Esophagus (tissue), 2 donors: Measurements from ENCODE around the gene NFE2L3. TPM values are rescaled to one million over a fixed set of nuclear protein-coding genes. Genes with fewer than 3 reads are reported as not detected.
"Not testable (repeated sequence)": the region's sequence is repeated elsewhere in the genome, so short reads cannot be mapped to it uniquely, and the experiment has no call there.

Experiments
- H3K27ac ChIP-seq, 2 donors: one replicate each; pipeline ENCODE4 v1.5.1; 2013; ENCODE audit warnings: low read depth in 2 of 2, mild to moderate bottlenecking in 2 of 2, inconsistent platforms in 1 of 2, low read length in 1 of 2, moderate library complexity in 1 of 2
- H3K27me3 ChIP-seq, 2 donors: one replicate each; pipeline ENCODE4 v1.6.1; 2013; ENCODE audit warnings: low read length in 2 of 2, control low read depth in 1 of 2, mild to moderate bottlenecking in 1 of 2; ENCODE audit not compliant: insufficient read depth in 2 of 2, control insufficient read depth in 1 of 2
- H3K36me3 ChIP-seq, 2 donors: one replicate each; pipeline ENCODE4 v1.6.1; 2013; ENCODE audit warnings: low read length in 1 of 2; ENCODE audit not compliant: control insufficient read depth in 2 of 2, insufficient read depth in 2 of 2
- H3K4me1 ChIP-seq, 2 donors: one replicate each; pipeline ENCODE4 v1.6.1; 2013; ENCODE audit warnings: low read length in 1 of 2; ENCODE audit not compliant: control insufficient read depth in 2 of 2, insufficient read depth in 2 of 2
- H3K4me3 ChIP-seq, 2 donors: one replicate each; pipeline ENCODE4 v1.5.1; 2013; ENCODE audit warnings: low read length in 2 of 2, mild to moderate bottlenecking in 2 of 2, low read depth in 1 of 2, moderate library complexity in 1 of 2
- H3K9me3 ChIP-seq, 2 donors: one replicate each; pipeline ENCODE4 v1.6.1; 2013; ENCODE audit warnings: mild to moderate bottlenecking in 2 of 2, low read depth in 1 of 2, low read length in 1 of 2, moderate library complexity in 1 of 2; ENCODE audit not compliant: control insufficient read depth in 2 of 2, insufficient read depth in 1 of 2
- WGBS, 2 donors: extraction: QIAGEN DNeasy Blood & Tissue Kit; methylation state at CpG; one replicate each; pipeline ENCODE4 v1.1.7; 2013; 5-methylcytosine and 5-hydroxymethylcytosine counted together
- polyA plus RNA-seq, 2 donors: library from polyadenylated mRNA; stranded (reverse); fragments of 200-250 nt; gene quantifications; one replicate each; pipeline ENCODE4 v1.2.3, GENCODE V29; 2013
- donor health status: healthy with polysubstance abuse.
- donor health status: Bipolar disorder and iron deficiency.

Gene NFE2L3
- polyA plus RNA-seq, 2 donors: 2.3 to 2.9 TPM

DNA sequence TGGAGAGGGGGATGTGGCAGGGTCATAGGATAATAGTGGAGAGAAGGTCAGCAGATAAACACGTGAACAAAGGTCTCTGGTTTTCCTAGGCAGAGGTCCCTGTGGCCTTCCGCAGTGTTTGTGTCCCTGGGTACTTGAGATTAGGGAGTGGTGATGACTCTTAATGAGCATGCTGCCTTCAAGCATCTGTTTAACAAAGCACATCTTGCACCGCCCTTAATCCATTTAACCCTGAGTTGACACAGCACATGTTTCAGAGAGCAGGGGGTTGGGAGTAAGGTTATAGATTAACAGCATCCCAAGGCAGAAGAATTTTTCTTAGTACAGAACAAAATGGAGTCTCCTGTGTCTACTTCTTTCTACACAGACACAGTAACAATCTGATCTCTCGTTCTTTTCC, 23.9 kb downstream of the NFE2L3 start:
- WGBS, 2 donors: 70 to 94% methylated on average over 1 to 2 of the region's 4 CpGs

DNA sequence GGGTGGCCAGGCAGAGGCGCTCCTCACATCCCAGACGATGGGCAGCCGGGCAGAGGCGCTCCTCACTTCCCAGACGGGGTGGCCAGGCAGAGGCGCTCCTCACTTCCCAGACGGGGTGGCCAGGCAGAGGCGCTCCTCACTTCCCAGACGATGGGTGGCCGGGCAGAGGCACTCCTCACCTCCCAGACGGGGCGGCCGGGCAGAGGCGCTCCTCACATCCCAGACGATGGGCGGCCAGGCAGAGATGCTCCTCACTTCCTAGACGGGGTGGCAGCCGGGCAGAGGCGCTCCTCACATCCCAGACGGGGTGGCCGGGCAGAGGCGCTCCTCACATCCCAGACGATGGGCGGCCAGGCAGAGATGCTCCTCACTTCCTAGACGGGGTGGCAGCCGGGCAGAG, 24.7 kb downstream of the NFE2L3 start:
- H3K36me3 ChIP-seq, H3K27me3 ChIP-seq, H3K4me1 ChIP-seq, H3K9me3 ChIP-seq, H3K27ac ChIP-seq, H3K4me3 ChIP-seq: not testable (repeated sequence)
- 95 to 97% methylated on average over 4 to 19 of the region's 26 CpGs for WGBS, 2 donors

More for the DNA sequence above, 23.9 kb downstream of the NFE2L3 start:
- not testable (repeated sequence) for H3K9me3 ChIP-seq, H3K36me3 ChIP-seq, H3K4me3 ChIP-seq, H3K27me3 ChIP-seq, H3K27ac ChIP-seq, H3K4me1 ChIP-seq

DNA sequence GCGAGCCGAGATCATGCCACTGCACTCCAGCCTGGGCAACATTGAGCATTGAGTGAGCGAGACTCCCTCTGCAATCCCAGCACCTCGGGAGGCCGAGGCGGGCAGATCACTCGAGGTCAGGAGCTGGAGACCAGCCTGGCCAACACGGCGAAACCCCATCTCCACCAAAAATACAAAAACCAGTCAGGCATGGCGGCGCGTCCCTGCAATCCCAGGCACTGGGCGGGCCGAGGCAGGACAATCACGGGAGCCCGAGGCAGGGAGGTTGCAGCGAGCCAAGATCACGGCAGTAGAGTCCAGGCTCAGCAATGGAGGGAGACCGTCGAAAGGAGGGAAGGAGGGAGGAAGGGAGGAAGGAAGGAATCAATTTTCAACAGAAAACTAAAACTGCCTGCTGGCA, 25.3 kb downstream of the NFE2L3 start:
- not testable (repeated sequence) for H3K27me3 ChIP-seq, H3K36me3 ChIP-seq, H3K4me1 ChIP-seq, H3K4me3 ChIP-seq, H3K9me3 ChIP-seq, H3K27ac ChIP-seq
- WGBS, 2 donors: 80 to 92% methylated on average over 20 of the region's 20 CpGs

DNA sequence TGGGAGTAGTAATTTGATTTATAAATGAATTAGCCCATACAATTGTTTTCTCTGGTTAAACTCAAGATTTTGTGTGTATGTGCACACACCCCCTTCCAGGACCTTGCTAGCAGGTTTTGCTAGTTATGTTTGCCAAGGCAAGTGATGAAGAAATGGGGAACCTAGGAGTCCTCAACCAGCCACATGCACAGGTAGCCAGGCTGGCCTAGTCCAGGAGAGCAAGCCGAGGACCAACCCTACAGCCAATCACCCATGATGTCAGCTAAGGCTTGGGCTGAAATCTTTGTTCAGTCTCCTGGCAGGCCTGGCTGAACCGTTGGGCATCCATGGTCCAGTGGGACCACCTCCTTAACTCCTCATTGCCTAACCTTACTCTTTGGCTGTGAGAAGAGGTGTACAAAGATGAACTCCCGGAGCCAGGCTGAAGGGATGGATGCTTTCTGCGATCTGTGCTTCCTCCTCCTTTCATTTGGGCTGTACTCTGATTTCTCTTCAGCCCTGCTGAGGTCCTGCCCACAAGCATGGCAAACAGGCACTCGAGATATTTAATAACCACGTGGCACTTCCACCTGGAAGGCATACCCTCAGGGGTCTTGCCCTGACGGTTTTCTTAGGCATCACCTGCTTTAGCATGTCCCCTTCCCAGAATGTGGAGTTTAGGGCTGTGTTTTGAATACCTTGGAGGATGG, 26.4 kb downstream of the NFE2L3 start:
- H3K4me1 ChIP-seq: peaks cover 0 to 4% of the 10 kb centered on the region in 2 donors
- H3K27ac ChIP-seq: no peak overlapping the region
- H3K4me3 ChIP-seq: no peak overlapping the region
- H3K27me3 ChIP-seq: no peaks in the 10 kb centered on the region
- 78 to 83% methylated on average over 7 of the region's 7 CpGs for WGBS, 2 donors
- H3K9me3 ChIP-seq: no peaks in the 10 kb centered on the region
- H3K36me3 ChIP-seq: no peaks in the 10 kb centered on the region

DNA sequence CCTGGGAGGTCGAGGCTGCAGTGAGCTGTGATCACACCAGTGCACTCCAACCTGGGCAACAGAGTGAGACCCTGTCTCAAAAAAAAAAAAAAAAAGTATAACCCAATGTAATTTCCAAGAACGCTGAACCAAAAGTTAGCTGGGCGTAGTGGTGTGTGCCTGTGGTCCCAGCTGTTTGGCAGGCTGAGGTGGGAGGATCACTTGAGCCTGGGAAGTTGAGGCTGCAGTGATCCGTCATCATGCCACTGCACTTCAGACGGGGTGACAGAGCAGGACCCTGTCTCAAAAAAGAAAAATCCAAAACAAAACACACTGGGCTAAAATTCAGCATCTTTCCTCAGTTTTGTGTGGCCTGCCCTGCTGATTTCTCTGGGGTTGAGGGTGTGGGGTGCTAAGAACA, 27.4 kb downstream of the NFE2L3 start:
- Histone ChIP-seq H3K27ac (peak overlapping the region in 1 of 2 donors; percentile 22), H3K27me3 (no peaks in the 10 kb centered on the region), H3K4me1 (peaks cover 0 to 4% of the 10 kb centered on the region in 2 donors), H3K36me3 (no peaks in the 10 kb centered on the region), H3K9me3 (no peaks in the 10 kb centered on the region), H3K4me3 (no peak overlapping the region)
- WGBS, 2 donors: 70 to 76% methylated on average over 5 of the region's 5 CpGs

DNA sequence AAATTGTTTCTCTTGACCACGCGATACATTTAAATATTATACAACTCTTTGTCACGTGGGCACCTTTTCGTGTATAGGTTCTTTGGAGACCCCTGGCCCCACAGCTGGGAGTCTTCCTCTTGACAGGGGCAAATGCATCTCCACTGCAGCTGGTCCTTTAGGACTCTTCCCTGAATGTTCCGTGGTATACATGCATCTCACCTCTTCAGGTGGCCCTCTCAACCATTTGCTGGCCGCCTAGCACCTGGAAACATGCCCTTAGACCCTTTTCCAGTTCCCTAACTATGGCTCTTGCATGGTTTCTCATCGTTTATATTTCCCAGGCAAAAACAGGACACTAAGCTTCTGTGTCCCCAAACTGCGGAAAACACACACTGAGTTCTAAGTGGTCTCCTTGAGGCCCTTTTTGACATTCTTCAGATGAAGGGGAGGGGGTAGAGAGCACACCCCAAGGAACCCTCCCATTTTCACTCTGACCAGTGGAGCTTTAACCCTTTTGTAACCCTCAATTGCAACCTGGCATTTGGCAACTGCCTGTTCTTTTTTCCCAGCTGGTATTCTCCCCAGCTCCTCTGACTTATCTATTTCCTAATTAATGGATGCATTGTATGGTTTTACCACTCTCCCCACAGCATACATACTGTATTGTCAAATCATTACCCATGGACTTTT, 28.0 kb downstream of the NFE2L3 start:
- no peaks in the 10 kb centered on the region for H3K27me3 ChIP-seq
- no peak overlapping the region for H3K27ac ChIP-seq
- no peaks in the 10 kb centered on the region for H3K36me3 ChIP-seq
- WGBS, 2 donors: 50 to 55% methylated on average over 8 of the region's 8 CpGs
- H3K4me3 ChIP-seq: no peak overlapping the region
- H3K9me3 ChIP-seq: no peaks in the 10 kb centered on the region
- H3K4me1 ChIP-seq: peaks cover 0 to 4% of the 10 kb centered on the region in 2 donors

DNA sequence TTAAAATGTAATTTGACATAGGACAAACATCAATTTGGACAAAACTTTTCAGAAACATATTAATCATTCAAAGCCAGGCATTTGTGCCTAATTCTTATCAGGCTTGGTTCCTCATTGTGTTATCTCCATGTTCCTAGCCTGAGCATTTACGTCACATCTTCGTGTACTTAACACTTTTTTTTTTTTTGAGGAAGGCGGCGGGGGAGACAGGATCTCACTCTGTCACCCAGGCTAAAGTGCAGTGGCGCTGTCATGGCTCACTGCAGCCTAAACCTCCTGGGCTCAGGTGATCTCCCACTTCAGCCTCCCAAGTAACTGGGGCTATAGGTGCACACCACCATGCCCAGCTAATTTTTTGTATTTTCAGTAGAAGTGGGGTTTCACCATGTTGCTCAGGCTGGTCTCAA, 28.8 kb downstream of the NFE2L3 start:
- Histone ChIP-seq H3K4me1 (peaks cover 0 to 4% of the 10 kb centered on the region in 2 donors), H3K27ac (no peak overlapping the region), H3K9me3 (no peaks in the 10 kb centered on the region), H3K4me3 (no peak overlapping the region), H3K36me3 (no peaks in the 10 kb centered on the region), H3K27me3 (no peaks in the 10 kb centered on the region)
- 56 to 59% methylated on average over 5 of the region's 5 CpGs for WGBS, 2 donors

DNA sequence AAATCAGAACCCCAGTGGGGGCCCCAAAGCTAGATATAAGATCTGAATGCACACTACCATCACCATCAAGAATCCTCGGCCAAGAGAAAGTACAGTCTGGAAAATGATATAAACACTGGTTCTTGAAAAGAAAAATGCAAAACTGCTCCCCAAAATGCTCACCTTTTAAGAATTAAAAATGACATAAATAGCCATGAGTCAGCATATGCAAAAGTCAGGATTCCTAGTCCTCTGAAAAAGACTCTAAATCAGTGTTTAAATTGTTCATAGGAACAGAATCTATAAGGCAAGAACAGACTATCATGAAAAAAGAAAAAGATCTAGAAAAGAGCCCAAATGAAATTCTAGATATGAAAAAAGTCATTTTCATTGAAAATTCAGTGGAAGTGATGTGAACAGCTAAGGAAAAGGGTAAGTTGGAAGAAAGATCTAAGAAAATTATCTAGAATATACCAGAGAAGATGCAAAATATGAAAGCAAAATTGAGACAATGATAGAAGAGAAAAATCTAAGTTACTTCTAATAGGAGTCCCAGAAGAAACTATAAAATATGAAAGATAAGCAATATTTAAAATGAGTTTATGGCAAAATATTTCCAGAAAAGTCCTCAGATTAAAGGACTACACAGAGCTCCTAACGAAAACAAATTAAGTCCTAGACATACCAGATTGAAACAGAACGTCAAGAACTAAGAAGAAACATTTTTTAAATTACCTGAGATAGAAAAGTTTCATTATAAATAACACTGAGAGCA, 29.7 kb downstream of the NFE2L3 start:
- H3K4me3 ChIP-seq: no peak overlapping the region
- H3K36me3 ChIP-seq: no peaks in the 10 kb centered on the region
- 71 to 78% methylated on average over 3 of the region's 3 CpGs for WGBS, 2 donors
- H3K27me3 ChIP-seq: no peaks in the 10 kb centered on the region
- H3K4me1 ChIP-seq: peaks cover 0 to 4% of the 10 kb centered on the region in 2 donors
- no peaks in the 10 kb centered on the region for H3K9me3 ChIP-seq
- H3K27ac ChIP-seq: no peak overlapping the region

DNA sequence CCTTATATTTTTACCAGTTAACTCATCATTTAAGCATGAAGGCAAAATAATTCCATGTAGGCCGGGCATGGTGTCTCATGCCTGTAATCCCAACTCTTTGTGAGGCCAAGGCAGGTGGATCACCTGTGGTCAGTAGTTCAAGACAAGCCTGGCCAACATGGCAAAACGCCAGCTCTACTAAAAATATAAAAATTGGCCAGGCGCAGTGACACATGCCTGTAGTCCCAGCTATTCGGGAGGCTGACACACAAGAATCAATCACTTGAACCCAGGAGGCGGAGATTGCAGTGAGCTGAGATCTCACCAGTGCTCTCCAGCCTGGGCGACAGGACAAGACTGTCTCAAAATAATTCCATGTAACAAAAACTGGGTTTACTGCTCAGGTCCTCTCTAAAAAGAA, 30.3 kb downstream of the NFE2L3 start:
- Histone ChIP-seq H3K4me1 (peaks cover 0 to 4% of the 10 kb centered on the region in 2 donors), H3K27me3 (no peaks in the 10 kb centered on the region), H3K9me3 (no peaks in the 10 kb centered on the region), H3K4me3 (no peak overlapping the region), H3K36me3 (no peaks in the 10 kb centered on the region), H3K27ac (no peak overlapping the region)
- WGBS, 2 donors: 66 to 72% methylated on average over 6 of the region's 6 CpGs
